ENCODE measurements around the gene HOXB8. TPM values are rescaled to one million over a fixed set of nuclear protein-coding genes. Genes with fewer than 3 reads are reported as not detected.

HOXB8 gene
- total and polyA plus RNA-seq, 2 of the 13 experiments (the other 11 are each of a cell fraction or from before 2014, with no cell fraction given), result not detected

DNA sequence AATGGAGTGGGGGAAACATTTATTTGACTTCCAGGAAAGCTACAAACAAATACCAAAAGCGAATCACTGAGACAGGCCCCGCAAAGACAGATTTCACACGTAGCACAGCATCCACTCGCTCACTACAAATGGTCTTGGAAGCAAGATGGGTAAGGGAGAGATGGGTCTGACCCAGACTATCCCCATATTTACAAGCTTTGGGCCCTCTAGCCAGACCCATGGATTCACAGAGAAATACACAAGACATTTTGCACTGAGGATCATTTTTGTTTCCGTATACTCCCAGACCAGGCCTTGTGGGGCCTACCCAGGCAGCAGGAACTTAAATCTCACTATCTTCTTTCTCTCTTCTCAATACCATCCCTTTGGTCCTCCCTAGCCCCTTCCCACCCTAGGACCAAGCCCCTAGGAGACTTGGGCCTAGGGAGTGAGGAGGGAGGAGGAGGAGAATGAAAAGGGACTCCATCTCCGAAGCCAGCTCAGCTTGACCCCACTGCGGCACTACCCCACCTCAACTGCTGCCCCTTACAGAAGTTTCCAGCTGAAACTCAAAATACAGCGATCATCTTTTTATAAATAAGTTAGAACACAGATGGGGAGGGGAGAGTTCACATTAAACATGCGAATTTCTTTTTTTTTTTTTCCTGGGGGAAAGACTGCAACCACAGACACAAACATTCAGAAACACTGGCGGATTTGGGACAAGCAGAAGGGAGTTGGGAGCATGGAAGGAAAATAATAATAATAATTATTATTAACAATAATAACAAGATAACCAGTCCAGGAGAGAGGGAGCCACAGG lies 23.6 kb downstream of the HOXB8 start (continued):
- TF ChIP-seq, protein P1, sequence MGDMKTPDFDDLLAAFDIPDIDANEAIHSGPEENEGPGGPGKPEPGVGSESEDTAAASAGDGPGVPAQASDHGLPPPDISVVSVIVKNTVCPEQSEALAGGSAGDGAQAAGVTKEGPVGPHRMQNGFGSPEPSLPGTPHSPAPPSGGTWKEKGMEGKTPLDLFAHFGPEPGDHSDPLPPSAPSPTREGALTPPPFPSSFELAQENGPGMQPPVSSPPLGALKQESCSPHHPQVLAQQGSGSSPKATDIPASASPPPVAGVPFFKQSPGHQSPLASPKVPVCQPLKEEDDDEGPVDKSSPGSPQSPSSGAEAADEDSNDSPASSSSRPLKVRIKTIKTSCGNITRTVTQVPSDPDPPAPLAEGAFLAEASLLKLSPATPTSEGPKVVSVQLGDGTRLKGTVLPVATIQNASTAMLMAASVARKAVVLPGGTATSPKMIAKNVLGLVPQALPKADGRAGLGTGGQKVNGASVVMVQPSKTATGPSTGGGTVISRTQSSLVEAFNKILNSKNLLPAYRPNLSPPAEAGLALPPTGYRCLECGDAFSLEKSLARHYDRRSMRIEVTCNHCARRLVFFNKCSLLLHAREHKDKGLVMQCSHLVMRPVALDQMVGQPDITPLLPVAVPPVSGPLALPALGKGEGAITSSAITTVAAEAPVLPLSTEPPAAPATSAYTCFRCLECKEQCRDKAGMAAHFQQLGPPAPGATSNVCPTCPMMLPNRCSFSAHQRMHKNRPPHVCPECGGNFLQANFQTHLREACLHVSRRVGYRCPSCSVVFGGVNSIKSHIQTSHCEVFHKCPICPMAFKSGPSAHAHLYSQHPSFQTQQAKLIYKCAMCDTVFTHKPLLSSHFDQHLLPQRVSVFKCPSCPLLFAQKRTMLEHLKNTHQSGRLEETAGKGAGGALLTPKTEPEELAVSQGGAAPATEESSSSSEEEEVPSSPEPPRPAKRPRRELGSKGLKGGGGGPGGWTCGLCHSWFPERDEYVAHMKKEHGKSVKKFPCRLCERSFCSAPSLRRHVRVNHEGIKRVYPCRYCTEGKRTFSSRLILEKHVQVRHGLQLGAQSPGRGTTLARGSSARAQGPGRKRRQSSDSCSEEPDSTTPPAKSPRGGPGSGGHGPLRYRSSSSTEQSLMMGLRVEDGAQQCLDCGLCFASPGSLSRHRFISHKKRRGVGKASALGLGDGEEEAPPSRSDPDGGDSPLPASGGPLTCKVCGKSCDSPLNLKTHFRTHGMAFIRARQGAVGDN (CRISPR knock-in tag; IDR thresholded peaks at IDR 0.05), result no peak
- no peak for TF ChIP-seq XBP1 (CRISPR knock-in tag; IDR thresholded peaks at IDR 0.05)
- no peak for TF ChIP-seq IRF9 (CRISPR knock-in tag; IDR thresholded peaks at IDR 0.05; ENCODE audit: borderline replicate concordance)
- TF ChIP-seq, protein P2, sequence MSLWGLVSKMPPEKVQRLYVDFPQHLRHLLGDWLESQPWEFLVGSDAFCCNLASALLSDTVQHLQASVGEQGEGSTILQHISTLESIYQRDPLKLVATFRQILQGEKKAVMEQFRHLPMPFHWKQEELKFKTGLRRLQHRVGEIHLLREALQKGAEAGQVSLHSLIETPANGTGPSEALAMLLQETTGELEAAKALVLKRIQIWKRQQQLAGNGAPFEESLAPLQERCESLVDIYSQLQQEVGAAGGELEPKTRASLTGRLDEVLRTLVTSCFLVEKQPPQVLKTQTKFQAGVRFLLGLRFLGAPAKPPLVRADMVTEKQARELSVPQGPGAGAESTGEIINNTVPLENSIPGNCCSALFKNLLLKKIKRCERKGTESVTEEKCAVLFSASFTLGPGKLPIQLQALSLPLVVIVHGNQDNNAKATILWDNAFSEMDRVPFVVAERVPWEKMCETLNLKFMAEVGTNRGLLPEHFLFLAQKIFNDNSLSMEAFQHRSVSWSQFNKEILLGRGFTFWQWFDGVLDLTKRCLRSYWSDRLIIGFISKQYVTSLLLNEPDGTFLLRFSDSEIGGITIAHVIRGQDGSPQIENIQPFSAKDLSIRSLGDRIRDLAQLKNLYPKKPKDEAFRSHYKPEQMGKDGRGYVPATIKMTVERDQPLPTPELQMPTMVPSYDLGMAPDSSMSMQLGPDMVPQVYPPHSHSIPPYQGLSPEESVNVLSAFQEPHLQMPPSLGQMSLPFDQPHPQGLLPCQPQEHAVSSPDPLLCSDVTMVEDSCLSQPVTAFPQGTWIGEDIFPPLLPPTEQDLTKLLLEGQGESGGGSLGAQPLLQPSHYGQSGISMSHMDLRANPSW (CRISPR knock-in tag; IDR thresholded peaks at IDR 0.05; ENCODE audit: borderline replicate concordance), result no peak
- TF ChIP-seq ZMAT5 (CRISPR knock-in tag; IDR thresholded peaks at IDR 0.05; ENCODE audit: borderline replicate concordance, low read depth), result no peak

Measured in HepG2 (cell line).